Urothelium cell line (cell line): ENCODE data around the gene APMAP.
A peak's percentile ranks its signal among the peaks of the same experiment; 100 is the strongest.

Source experiments
- DNase-seq: peaks from one replicate; pipeline ENCODE4 v3.0.0; 2011; ENCODE audit warnings: low spot score, mixed read lengths
- FAIRE-seq: peaks from 2 replicates; lab custom pipeline; 2011; peaks lifted over from hg19 to GRCh38; lab: Jason Lieb, UNC

The APMAP gene

DNA sequence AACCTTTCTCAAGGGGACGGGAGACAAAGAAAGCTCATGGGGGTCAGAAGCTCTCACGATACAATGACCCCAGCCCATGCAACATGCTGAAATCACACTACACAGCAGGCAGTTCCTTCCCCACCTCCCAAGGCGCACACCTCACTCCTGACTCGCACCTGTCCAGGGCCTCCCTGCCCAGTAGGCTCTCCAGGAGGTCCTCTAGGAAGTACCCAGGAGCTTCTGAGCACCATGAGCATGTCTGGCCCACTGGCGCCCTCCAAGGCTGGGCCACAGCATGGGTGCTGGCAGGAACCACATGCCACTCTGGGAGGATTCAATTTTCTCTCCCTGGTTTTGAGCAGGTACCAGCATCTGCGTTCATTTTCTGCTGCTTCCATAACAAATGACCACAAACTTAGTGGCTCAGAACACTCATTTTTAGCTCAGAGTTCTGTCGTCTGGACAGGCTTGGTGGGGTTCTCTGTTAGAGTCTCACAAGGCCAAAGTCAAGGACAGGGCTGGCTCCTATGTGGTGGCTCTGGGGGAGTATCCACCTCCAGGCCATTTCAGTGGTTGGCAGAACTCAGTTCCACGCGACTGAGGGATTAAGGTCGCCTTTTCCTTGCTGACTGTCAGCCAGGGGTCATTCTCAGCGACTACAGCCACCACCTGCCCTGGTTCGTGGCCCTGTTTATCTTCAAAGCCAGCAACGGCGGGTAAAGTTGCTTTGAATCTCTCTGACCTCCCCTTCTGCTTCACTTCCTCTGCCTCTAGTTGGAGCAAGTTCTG, 32.7 kb upstream of the APMAP start:
- no peak for DNase-seq
- FAIRE-seq = no peak

GRCh38 chr20:25024171-25024570, 31.6 kb upstream of the APMAP start:
- no peak for FAIRE-seq

DNA sequence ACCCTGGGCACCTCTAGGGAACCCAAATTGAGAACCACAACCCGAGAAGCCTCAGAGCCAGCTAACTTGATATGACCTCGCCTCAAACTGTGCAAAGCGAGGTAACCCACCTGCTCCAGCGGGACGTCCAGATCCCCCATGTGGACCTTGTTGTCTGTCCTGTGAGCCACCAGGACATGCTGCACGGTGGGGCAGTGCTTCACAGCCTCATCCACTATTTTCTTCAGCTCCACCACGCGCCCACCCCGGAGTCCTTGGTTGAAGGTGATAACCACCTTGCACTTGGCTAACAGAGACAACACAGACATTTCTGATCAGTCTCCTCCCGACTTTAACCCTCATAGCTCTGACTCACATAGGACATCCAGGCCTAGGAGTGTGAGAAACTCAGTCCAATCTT, 30.8 kb upstream of the APMAP start:
- FAIRE-seq = no peak
- DNase-seq = no peak

More at GRCh38 chr20:25024171-25024570, 31.6 kb upstream of the APMAP start:
- no peak for DNase-seq

- DNase-seq = no peak
- no peak for FAIRE-seq
These were observed 30.1 kb upstream of the APMAP start for GRCh38 chr20:25022680-25023079.

DNA sequence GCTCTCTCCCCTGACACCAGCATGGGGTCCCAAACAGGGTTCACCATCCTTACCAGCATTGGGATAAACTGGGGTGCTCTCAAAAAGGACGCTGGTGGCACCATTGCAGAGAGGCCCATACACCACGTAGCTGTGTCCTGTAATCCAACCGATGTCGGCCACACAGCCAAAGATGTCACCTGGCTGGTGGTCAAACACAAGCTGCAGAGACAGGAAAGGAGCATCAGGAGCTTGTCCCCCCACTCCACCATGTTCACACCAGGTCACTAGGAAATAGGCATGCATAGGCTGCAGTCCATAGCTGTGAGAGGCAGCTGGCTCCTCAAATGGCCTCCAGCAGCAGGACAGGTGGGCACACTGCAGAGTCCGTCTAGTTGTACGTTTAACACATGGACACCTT, 28.8 kb upstream of the APMAP start:
- no peak for DNase-seq
- no peak for FAIRE-seq

DNA sequence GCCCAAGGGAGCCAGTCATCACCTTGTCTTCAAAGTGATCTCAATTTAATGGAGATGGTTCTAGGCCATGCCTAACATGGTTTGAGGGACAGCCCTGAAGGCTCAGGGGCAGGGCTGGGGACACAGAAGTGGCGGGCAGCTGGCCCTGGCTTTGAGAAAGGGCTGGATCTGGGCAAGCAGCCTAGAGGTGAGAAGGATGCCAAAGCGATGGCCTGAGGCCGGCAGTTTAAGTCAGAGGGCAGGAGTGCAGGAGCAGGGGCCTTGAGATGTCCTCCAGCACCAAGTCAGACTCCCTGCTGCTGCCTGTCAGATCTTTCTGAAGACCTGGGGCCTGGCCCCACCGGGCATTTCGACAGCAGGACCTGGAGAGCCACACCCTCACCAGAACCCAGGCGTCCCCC, 28.4 kb upstream of the APMAP start:
- DNase-seq (no peak), FAIRE-seq (no peak)

GRCh38 chr20:25020345-25020744, 27.8 kb upstream of the APMAP start:
- FAIRE-seq = no peak
- no peak for DNase-seq

- FAIRE-seq = no peak
- no peak for DNase-seq
These were observed 27.0 kb upstream of the APMAP start for GRCh38 chr20:25019381-25020155.

GRCh38 chr20:25018841-25019240, 26.3 kb upstream of the APMAP start:
- no peak for FAIRE-seq
- no peak for DNase-seq

DNA sequence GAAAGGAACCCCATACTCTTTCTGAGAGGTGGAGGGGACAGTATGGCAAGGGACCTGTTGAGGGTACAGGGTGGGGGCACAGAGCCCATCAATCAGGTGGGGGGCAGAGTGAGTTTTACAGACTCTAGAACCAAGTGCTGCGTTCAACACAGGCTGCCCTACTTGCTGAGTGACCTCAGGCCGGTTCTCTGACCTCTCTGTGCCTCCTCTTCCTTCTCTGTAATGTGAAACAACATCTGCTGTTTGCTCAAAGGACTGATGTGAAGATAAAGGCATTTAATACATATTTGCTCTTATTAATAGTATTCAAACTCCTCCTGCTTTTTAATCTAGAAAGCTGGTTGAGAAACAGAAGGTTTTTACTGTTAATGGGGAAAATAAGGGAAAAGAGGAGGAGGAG, 25.9 kb upstream of the APMAP start:
- FAIRE-seq (no peak), DNase-seq (no peak)

- DNase-seq = no peak
These were observed 24.8 kb upstream of the APMAP start for GRCh38 chr20:25017257-25017803.

DNA sequence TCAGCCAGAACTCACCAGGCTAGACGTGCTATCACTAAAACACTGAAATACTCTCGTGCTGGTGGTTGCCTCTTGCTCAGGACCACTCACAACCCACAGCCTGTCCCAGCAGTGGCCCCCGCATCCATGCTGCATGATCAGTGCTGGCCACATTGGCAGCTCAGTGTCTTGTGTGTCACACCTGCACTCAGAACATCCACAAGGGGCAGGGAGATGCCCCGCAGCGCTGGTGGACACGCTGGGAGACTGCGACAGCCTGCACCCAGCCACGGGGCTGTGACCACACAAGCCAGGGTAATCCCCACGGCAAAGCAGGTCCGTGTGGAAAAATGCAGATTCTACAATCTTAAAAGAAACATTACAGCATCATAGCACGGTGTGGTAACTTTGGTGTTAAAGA, 23.9 kb upstream of the APMAP start:
- DNase-seq (no peak), FAIRE-seq (no peak)

More at GRCh38 chr20:25017257-25017803, 24.8 kb upstream of the APMAP start:
- FAIRE-seq = no peak

DNA sequence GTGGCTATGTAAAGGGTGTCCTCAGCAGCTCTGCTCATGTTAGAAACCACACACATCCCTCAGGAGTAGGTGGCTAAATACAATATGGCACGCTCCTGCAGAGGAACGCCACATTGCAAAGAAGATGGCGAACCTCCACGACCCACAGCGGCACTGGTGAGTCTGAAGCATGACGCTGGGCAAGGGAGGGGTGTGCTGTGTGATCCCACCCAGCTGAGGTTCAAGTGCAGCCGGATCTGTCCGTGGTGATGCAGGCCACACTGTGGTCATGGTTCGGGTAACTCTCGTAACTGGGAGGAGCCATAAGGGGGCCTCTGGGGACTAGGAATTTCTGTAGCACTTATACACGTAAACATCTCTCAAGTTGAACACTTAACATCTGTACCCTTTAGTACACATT, 23.4 kb upstream of the APMAP start:
- no peak for DNase-seq
- FAIRE-seq = peak; percentile 63

DNA sequence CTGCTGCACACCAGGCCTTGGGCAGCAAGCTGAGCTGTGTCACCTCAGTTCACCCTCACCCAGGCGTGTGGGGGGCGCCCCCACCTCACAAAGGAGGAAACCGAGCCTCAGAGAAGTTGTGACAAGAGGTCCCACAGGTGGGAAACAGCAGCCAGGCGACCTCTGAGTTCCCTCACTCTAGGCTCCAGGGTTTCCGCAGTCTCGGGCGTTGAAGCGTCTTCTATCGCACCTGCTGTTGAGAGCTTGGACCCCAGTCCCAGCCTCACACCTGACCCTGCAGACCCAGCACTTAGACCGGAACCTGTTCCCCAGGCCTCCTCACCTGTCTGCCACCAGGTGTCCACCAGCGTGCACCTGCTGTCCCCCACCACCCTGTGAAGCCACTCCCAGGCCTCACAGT, 22.3 kb upstream of the APMAP start:
- FAIRE-seq = no peak
- DNase-seq = no peak

DNA sequence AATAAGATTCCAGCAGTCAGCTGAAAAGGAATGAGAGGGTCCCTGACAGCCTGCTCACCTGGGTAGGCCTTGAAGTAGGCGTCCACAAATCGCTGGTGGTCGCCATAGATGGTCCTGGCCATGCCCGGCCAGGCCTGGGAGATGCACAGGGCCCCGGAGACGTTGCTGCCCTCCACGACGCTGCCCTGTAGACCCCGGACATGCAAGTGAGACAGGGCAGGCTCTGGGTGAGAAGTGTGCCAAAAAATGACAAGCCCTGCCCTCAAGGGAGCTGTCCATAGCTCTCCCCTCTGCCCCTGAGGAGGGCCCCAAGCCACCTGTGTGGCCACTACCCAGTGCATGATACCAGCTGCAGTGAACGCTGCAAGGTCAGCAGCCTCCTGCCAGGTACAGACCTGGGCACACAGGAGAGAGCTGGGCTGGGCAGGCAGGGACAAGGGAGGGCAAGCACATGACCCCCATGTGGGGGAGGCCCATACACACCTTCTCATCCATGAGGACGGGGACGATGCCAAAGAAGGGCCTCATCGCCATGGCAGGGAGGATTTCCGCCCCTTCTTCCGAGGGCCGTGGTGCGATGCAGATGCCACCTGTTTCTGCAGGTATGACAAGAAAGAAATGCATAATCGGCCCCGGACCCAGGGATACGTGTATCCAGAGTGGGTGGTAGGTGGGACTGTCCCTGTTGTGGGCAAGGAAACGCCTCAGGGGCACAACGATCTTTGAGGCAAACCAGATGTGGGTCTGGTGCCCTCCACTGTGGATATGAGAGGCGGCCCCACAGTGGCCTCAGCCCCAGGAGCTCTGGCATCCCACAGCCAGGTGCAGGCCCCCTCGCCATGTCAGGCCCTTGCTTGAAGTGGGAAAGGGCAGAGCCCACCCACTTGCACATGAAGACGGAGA, 21.2 kb upstream of the APMAP start:
- no peak for DNase-seq
- no peak for FAIRE-seq

- DNase-seq = no peak
- no peak for FAIRE-seq
These were observed 20.2 kb upstream of the APMAP start for GRCh38 chr20:25012616-25013189.

DNA sequence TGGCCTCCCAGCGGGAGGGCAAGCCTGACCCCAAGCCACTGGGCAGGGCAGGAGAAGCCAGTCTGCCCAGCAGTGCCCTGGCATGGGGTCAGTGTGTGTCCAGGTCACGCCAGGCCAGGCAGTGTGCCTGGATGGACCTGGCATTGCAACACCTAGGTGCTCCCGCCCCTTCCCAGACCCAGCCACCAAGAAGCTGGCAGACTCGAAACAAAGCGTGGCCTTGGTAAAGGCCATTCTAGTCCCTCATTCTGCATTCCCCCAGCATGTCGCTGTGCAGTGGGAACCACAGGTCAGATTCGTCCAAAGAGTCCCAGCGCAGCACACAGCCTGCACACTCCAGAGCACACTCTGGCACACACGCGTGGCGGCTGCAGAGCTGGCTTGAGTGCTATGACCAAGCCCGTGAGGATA, 19.3 kb upstream of the APMAP start:
- no peak for FAIRE-seq
- no peak for DNase-seq

- DNase-seq (no peak), FAIRE-seq (no peak)
These were observed 18.7 kb upstream of the APMAP start for GRCh38 chr20:25011261-25011660.

DNA sequence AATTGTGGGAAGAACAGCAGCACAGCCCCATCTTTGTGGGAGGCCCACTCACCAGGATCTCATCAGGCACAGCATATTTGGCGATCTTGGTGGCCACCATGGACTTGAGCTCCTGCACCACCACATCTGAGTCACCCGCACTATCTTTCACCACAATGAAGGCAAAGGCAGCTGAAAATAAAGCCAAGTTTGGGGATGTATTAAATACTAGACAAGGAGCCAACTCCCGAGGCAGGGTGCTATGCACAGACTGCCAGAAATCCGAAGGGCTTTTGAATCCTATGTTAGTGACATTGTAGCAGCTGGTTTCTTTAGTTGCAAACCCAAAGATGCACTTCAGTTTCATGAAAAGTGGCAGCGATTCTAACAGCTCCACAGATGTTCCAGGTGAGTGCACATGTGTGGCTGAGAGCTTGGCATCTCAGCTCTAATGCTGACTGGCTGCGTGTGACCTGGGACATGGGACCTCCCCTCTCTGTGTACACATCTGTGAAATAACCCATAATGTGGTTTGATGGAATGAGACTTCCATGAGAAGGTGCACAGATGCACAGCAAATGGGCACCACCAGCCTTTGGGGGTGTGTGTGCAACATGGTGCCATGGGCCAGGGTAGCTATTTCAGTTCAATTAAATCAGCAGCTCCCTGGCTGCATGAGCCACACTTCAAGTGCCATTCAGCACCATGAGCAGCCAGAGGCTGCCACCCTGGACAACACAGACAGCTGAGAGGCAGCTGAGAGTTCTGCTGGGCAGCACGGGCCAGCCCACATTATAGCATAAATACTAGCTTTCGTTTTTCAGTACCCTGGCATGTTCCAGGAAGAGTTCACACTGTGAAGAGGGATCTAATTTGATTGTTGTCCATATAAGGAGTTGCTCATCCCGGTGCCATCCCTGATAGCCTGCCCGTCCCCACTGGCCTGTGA, 16.9 kb upstream of the APMAP start:
- DNase-seq (no peak), FAIRE-seq (no peak)
